ENCODE results near the gene KLHL3. TPM values are rescaled to one million over a fixed set of nuclear protein-coding genes. Genes with fewer than 3 reads are reported as not detected.

KLHL3 gene
- total RNA-seq, 2 donors from 2014 or later, result 4.4 to 6.3 TPM

GRCh38 chr5:137641148-137641547 is 94.7 kb downstream of the KLHL3 start:
- Histone ChIP-seq H3K27ac (no peak overlapping the region), H3K4me3 (no peak overlapping the region), H3K36me3 (no peaks in the 10 kb centered on the region), H3K9ac (ENCODE audit: low read depth in 2 of 2, low read length in 2 of 2) (no peak overlapping the region), H3K27me3 (no peaks in the 10 kb centered on the region), H3K9me3 (no peaks in the 10 kb centered on the region), H3K4me1 (no peaks in the 10 kb centered on the region)
- intact Hi-C loops (cut with DNase I), result no loop called here
- no peak for TF ChIP-seq CTCF (IDR thresholded peaks at IDR 0.05)
- DNase-seq, result no peak

- no peaks in the 10 kb centered on the region for H3K4me1 ChIP-seq
- H3K36me3 ChIP-seq, result no peaks in the 10 kb centered on the region
- H3K9ac ChIP-seq (ENCODE audit: low read depth in 2 of 2, low read length in 2 of 2), result no peak overlapping the region
- H3K4me3 ChIP-seq, result no peak overlapping the region
- H3K9me3 ChIP-seq, result no peaks in the 10 kb centered on the region
- no peak for DNase-seq
- no peaks in the 10 kb centered on the region for H3K27me3 ChIP-seq
- TF ChIP-seq CTCF (IDR thresholded peaks at IDR 0.05), result no peak
- H3K27ac ChIP-seq, result no peak overlapping the region
- intact Hi-C loops (cut with DNase I), result no loop called here
These were observed 96.2 kb downstream of the KLHL3 start for GRCh38 chr5:137639645-137640044.

GRCh38 chr5:137638841-137639240 is 97.0 kb downstream of the KLHL3 start:
- H3K4me3 ChIP-seq, result no peak overlapping the region
- H3K9ac ChIP-seq (ENCODE audit: low read depth in 2 of 2, low read length in 2 of 2), result no peak overlapping the region
- no peak overlapping the region for H3K27ac ChIP-seq
- H3K36me3 ChIP-seq, result no peaks in the 10 kb centered on the region
- intact Hi-C loops (cut with DNase I), result no loop called here
- H3K4me1 ChIP-seq, result no peaks in the 10 kb centered on the region
- no peak for DNase-seq
- H3K27me3 ChIP-seq, result no peaks in the 10 kb centered on the region
- TF ChIP-seq CTCF (IDR thresholded peaks at IDR 0.05), result no peak
- no peaks in the 10 kb centered on the region for H3K9me3 ChIP-seq

DNA sequence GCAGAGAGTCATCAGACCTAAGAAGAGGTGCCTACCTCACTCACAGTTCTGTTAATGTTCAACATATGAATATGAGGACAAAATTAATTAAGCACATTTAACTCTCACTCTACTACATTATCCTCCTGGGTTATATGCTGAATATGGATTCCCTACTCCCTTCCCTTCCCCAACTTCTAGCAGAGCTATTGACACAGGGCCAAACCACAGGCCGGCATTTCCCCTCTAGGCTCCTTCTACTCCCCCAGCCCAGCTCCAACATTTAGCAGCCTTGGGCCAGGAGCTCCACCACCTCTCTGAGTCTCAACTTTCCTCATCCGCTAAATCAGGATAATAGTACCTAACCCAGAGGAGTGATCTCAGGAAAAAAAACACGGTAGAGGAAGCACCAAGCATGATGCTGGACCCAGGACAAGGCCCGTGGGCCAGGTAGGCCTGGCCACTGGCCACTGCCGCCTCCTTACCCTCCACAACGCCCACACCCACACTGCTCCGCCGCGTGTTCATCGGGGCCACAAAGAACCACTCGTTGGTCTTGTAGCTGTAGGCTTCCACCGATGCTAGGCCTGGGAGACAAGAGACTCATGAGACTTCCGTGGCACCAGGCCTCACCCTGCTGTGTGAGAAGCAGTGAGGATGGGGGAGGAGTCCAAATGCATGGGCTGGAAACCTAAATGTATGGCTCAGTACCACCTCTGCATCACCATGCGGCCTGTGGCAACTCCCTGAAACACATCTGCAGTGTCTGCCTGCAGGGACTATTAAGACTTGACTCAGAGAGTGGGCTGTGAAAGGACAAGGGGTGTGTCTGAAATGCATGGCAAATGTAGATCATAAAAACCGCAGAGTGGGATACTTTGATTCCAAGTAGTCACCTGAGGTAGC is 98.8 kb downstream of the KLHL3 start:
- H3K9me3 ChIP-seq, result no peaks in the 10 kb centered on the region
- intact Hi-C loops (cut with DNase I), result no loop called here
- H3K9ac ChIP-seq (ENCODE audit: low read depth in 2 of 2, low read length in 2 of 2), result no peak overlapping the region
- no peak for TF ChIP-seq CTCF (IDR thresholded peaks at IDR 0.05)
- no peak overlapping the region for H3K4me3 ChIP-seq
- H3K36me3 ChIP-seq, result no peaks in the 10 kb centered on the region
- DNase-seq, result no peak
- H3K4me1 ChIP-seq, result no peaks in the 10 kb centered on the region
- H3K27ac ChIP-seq, result no peak overlapping the region
- no peaks in the 10 kb centered on the region for H3K27me3 ChIP-seq

DNA sequence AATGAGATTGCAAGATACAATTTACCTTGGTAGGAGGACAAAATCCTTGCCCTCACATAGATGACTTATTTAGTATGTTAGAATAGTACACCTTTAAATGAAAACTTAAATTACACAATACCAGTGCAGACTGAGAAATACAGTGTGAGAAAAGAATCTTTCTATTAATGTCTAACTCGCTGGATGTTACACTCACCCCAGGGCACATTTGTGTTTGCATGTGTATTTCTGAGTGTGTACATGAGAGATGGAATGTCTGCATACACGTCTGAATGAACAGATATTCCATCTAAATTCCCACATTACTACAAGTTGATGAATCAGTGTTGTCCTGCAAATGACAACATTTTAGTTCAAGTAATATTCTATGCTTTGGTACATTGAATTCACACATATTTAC is 99.8 kb downstream of the KLHL3 start:
- Histone ChIP-seq H3K4me3 (no peak overlapping the region), H3K27ac (no peak overlapping the region), H3K9ac (ENCODE audit: low read depth in 2 of 2, low read length in 2 of 2) (no peak overlapping the region), H3K27me3 (no peaks in the 10 kb centered on the region), H3K36me3 (no peaks in the 10 kb centered on the region), H3K9me3 (no peaks in the 10 kb centered on the region), H3K4me1 (no peaks in the 10 kb centered on the region)
- intact Hi-C loops (cut with DNase I), result no loop called here
- TF ChIP-seq CTCF (IDR thresholded peaks at IDR 0.05), result no peak
- no peak for DNase-seq

Measured in colonic mucosa (tissue), 4 donors.